HepG2 (cell line): ENCODE data around the gene RPP14. TPM values are rescaled to one million over a fixed set of nuclear protein-coding genes. Genes with fewer than 3 reads are reported as not detected.
A peak's percentile ranks its signal among the peaks of the same experiment; 100 is the strongest.

Experiments used
- ATAD3A ChIP-seq: sonication (generic); formaldehyde crosslinking; IDR thresholded peaks from 2 replicates; pipeline ENCODE4 v1.4.0; 2020; ENCODE audit warnings: missing genetic modification reagents
- DBP ChIP-seq: sonication (generic); formaldehyde crosslinking; IDR thresholded peaks from 2 replicates; pipeline ENCODE4 v1.4.0; 2020; ENCODE audit warnings: missing genetic modification reagents; ENCODE audit errors: not compliant biosample characterization
- KIAA2018 ChIP-seq: sonication (generic); formaldehyde crosslinking; IDR thresholded peaks from 2 replicates; pipeline ENCODE4 v1.5.0; 2020; ENCODE audit warnings: mild to moderate bottlenecking, missing genetic modification reagents, borderline replicate concordance
- ZBTB25 ChIP-seq: IDR thresholded peaks from 2 replicates; pipeline ENCODE4 v1.6.1; 2018; ENCODE audit warnings: missing genetic modification reagents
- ZHX2 ChIP-seq, 2 experiments: sonication (generic) in 1 of 2; formaldehyde crosslinking in 1 of 2; IDR thresholded peaks; 2 replicates each; pipeline versions ENCODE4 v1.6.1 to v1.9.0; 2014 to 2022; ENCODE audit warnings: antibody characterized with exemption in 1 of 2, borderline replicate concordance in 1 of 2, inconsistent platforms in 1 of 2, low read depth in 1 of 2, missing genetic modification reagents in 1 of 2
- ZNF513 ChIP-seq: sonication (generic); formaldehyde crosslinking; conservative IDR thresholded peaks from 2 replicates; pipeline ENCODE4 v1.5.0; 2020; ENCODE audit warnings: missing genetic modification reagents
- ZNF652 ChIP-seq: IDR thresholded peaks from 2 replicates; pipeline ENCODE4 v1.6.1; 2016; ENCODE audit warnings: low read depth, borderline replicate concordance
- polyA plus RNA-seq, 8 experiments: library from polyadenylated mRNA; depleted of rRNA in 3 of 8; stranded (reverse) in 7 of 8; unstranded in 1 of 8; fragments of >200 nt; fragmentation: Illumina TruSeq in 4 of 8; extraction: Trizol in 4 of 8; gene quantifications; 2 replicates each; pipeline versions ENCODE4 v1.2.1 to v1.2.3, GENCODE V29; 2011 to 2016; ENCODE audit warnings: low read depth in 4 of 8, missing spikeins in 1 of 8, mixed read lengths in 1 of 8; ENCODE audit not compliant: insufficient read depth in 1 of 8
- total RNA-seq, 5 experiments: library from RNA; depleted of rRNA; stranded (reverse); fragments of >200 nt; fragmentation: Illumina TruSeq; extraction: Trizol; gene quantifications; 2 replicates each; pipeline ENCODE4 v1.2.3, GENCODE V29; 2016; ENCODE audit warnings: low read depth in 1 of 5

The RPP14 gene
- total and polyA plus RNA-seq, 2 of the 13 experiments (the other 11 are each of a cell fraction or from before 2014, with no cell fraction given) = 15.4 to 16.2 TPM

- peak; percentile 92 for TF ChIP-seq ZHX2 (IDR thresholded peaks at IDR 0.05; ENCODE audit: low read depth)
- no peak for TF ChIP-seq ZHX2 (CRISPR knock-in tag; IDR thresholded peaks at IDR 0.05; ENCODE audit: borderline replicate concordance)
- peak; percentile 67; the same call in 1 of the 2 replicates for TF ChIP-seq KIAA2018 (CRISPR knock-in tag)
- peak; percentile 92; the same call in 1 of the 2 replicates for TF ChIP-seq ZBTB25 (CRISPR knock-in tag)
- 0 out of 2 replicates have a peak, but pooled peaks have one; percentile 40 for TF ChIP-seq ATAD3A (CRISPR knock-in tag)
- TF ChIP-seq ZNF652 (CRISPR knock-in tag) = peak; percentile 34; the same call in 1 of the 2 replicates
- TF ChIP-seq DBP = no peak
- no peak for TF ChIP-seq ZNF513
Measured at GRCh38 chr3:58305882-58306711, at the start of gene RPP14, which contains the start of gene HTD2 (continued).
